ENCODE measurements around the gene OSM.

OSM gene

GRCh38 chr22:30262917-30263741 lies 3.5 kb downstream of the OSM start:
- peak; percentile 91 for TF ChIP-seq CTCF (IDR thresholded peaks at IDR 0.05)
- H3K9me3 ChIP-seq (ENCODE audit: control insufficient read depth, low read length), result no peaks in the 10 kb centered on the region
- no peaks in the 10 kb centered on the region for H3K27me3 ChIP-seq (ENCODE audit: control insufficient read depth, insufficient read depth, low read length)
- peak overlapping the region; percentile 33 for H3K4me3 ChIP-seq (ENCODE audit: low read depth, low read length)
- H3K36me3 ChIP-seq (ENCODE audit: control insufficient read depth, insufficient read depth, low read length), result no peaks in the 10 kb centered on the region
- H2AFZ ChIP-seq, result peak overlapping the region; percentile 61
- H3K4me1 ChIP-seq, result no peaks in the 10 kb centered on the region
- peak overlapping the region; percentile 66 for H3K4me2 ChIP-seq (ENCODE audit: low read length)
- H3K79me2 ChIP-seq, result no peaks in the 10 kb centered on the region
- H3K9ac ChIP-seq, result no peak overlapping the region
- H3K27ac ChIP-seq, result no peak overlapping the region

GRCh38 chr22:30262112-30262511 lies 4.5 kb downstream of the OSM start:
- Histone ChIP-seq H2AFZ (no peak overlapping the region), H3K79me2 (no peaks in the 10 kb centered on the region), H3K4me3 (ENCODE audit: low read depth, low read length) (no peak overlapping the region), H3K4me1 (no peaks in the 10 kb centered on the region), H3K36me3 (ENCODE audit: control insufficient read depth, insufficient read depth, low read length) (no peaks in the 10 kb centered on the region), H3K27me3 (ENCODE audit: control insufficient read depth, insufficient read depth, low read length) (no peaks in the 10 kb centered on the region), H3K27ac (no peak overlapping the region), H3K4me2 (ENCODE audit: low read length) (no peak overlapping the region), H3K9me3 (ENCODE audit: control insufficient read depth, low read length) (no peaks in the 10 kb centered on the region), H3K9ac (no peak overlapping the region)
- TF ChIP-seq CTCF (IDR thresholded peaks at IDR 0.05), result no peak

- H3K9ac ChIP-seq, result no peak overlapping the region
- no peaks in the 10 kb centered on the region for H3K4me1 ChIP-seq
- H3K4me3 ChIP-seq (ENCODE audit: low read depth, low read length), result no peak overlapping the region
- H3K27ac ChIP-seq, result no peak overlapping the region
- H2AFZ ChIP-seq, result no peak overlapping the region
- no peaks in the 10 kb centered on the region for H3K9me3 ChIP-seq (ENCODE audit: control insufficient read depth, low read length)
- no peaks in the 10 kb centered on the region for H3K27me3 ChIP-seq (ENCODE audit: control insufficient read depth, insufficient read depth, low read length)
- H3K36me3 ChIP-seq (ENCODE audit: control insufficient read depth, insufficient read depth, low read length), result no peaks in the 10 kb centered on the region
- no peak overlapping the region for H3K4me2 ChIP-seq (ENCODE audit: low read length)
- TF ChIP-seq CTCF (IDR thresholded peaks at IDR 0.05), result no peak
- H3K79me2 ChIP-seq, result no peaks in the 10 kb centered on the region
Observed at GRCh38 chr22:30261134-30261533, 5.5 kb downstream of the OSM start.

GRCh38 chr22:30260682-30261081 lies 6.0 kb downstream of the OSM start:
- Histone ChIP-seq H3K4me2 (ENCODE audit: low read length) (no peak overlapping the region), H3K9ac (no peak overlapping the region), H3K27ac (no peak overlapping the region), H3K9me3 (ENCODE audit: control insufficient read depth, low read length) (no peaks in the 10 kb centered on the region), H2AFZ (no peak overlapping the region), H3K79me2 (no peaks in the 10 kb centered on the region), H3K4me1 (no peaks in the 10 kb centered on the region), H3K4me3 (ENCODE audit: low read depth, low read length) (no peak overlapping the region), H3K36me3 (ENCODE audit: control insufficient read depth, insufficient read depth, low read length) (no peaks in the 10 kb centered on the region), H3K27me3 (ENCODE audit: control insufficient read depth, insufficient read depth, low read length) (no peaks in the 10 kb centered on the region)
- TF ChIP-seq CTCF (IDR thresholded peaks at IDR 0.05), result no peak

GRCh38 chr22:30260276-30260675 lies 6.4 kb downstream of the OSM start:
- Histone ChIP-seq H3K79me2 (no peaks in the 10 kb centered on the region), H3K4me3 (ENCODE audit: low read depth, low read length) (no peak overlapping the region), H3K27ac (no peak overlapping the region), H3K4me2 (ENCODE audit: low read length) (no peak overlapping the region), H3K36me3 (ENCODE audit: control insufficient read depth, insufficient read depth, low read length) (no peaks in the 10 kb centered on the region), H2AFZ (no peak overlapping the region), H3K9me3 (ENCODE audit: control insufficient read depth, low read length) (no peaks in the 10 kb centered on the region), H3K4me1 (no peaks in the 10 kb centered on the region), H3K9ac (no peak overlapping the region), H3K27me3 (ENCODE audit: control insufficient read depth, insufficient read depth, low read length) (no peaks in the 10 kb centered on the region)
- no peak for TF ChIP-seq CTCF (IDR thresholded peaks at IDR 0.05)
